GM21526 (cell line): ENCODE results near the gene LOC101059915.
"Not testable (repeated sequence)": the region's sequence is repeated elsewhere in the genome, so short reads cannot be mapped to it uniquely, and the experiment has no call there.

Source experiments
- ATAC-seq: cut with Tn5 transposase; IDR thresholded peaks from one replicate; pipeline ENCODE4 v1.9.1; 2021; ENCODE audit warnings: moderate library complexity; ENCODE audit not compliant: unreplicated experiment, low FRiP score

LOC101059915 gene

DNA sequence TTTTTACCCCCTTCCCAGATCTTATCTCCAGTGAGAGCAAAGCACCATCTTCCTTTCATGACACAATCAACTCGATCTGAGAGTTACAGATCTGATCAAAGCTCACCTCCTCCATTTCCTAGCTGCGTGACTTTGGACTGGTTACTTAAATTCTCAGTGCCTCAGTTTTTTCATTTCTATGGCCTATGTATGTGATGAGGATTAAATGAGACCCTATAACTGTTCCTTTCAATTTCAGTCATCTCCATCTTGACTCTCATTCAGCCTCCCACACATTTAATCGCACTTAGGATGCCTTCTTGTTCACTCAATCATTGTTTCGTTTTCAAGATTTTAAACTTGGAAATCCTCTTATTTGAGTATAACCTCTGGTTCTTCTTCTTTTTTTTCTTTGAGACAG is 28.9 kb upstream of the LOC101059915 start:
- no peak for ATAC-seq

DNA sequence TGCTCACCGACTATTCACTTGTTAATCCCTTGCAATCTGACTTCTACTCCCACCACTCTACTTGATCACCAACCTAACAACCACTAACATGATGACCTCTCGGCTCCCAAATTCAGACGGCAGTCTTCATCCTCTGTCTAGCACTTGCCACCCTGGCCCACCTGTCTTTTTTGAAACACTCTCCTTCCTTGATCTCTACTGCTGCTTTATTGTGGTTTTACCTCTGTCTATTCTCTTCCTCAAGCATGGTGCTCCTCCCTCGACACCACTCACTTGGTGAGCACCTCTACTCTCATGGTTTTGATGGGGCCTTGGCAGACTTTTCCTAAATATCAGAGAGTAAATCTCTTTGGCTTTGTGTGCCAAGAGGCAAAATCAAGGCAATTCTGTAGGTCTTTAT is 27.3 kb upstream of the LOC101059915 start:
- no peak for ATAC-seq

DNA sequence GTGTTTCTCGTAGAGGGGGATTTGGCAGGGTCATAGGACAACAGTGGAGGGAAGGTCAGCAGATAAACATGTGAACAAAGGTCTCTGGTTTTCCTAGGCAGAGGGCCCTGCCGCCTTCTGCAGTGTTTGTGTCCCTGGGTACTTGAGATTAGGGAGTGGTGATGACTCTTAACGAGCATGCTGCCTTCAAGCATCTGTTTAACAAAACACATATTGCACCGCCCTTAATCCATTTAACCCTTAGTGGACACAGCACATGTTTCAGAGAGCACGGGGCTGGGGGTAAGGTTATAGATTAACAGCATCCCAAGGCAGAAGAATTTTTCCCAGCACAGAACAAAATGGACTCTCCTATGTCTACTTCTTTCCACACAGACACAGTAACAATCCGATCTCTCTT is 22.9 kb upstream of the LOC101059915 start:
- ATAC-seq: not testable (repeated sequence)

DNA sequence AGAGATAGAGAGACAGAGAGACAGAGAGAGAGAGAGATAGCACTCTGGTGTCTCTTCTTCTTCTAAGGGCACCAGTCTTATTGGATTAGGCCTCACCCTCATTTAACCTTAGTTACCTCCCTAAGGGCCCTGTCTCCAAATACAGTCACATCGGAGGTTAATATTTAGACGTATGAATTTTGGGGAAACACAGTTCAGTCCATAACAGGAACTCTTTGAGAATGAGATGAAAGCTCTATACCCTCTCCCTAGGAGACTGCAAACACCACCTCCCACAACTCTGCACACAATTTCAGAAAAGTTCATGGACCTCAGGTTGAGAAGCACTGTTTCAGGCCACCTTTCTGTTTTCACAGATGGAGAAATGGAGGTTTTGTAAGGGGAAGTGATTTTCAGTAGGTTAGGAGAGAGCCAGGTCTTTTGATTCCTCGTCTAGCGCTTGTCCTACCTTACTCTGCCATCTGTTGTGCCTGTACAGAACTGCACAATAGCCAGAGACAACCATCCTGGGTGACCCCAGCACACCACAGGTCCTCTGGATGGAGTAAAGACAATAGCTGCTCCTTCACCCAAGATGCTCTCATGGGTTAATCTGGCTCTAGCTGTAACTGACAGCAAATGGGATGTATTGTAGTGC is 16.9 kb upstream of the LOC101059915 start:
- peak; percentile 74 for ATAC-seq

DNA sequence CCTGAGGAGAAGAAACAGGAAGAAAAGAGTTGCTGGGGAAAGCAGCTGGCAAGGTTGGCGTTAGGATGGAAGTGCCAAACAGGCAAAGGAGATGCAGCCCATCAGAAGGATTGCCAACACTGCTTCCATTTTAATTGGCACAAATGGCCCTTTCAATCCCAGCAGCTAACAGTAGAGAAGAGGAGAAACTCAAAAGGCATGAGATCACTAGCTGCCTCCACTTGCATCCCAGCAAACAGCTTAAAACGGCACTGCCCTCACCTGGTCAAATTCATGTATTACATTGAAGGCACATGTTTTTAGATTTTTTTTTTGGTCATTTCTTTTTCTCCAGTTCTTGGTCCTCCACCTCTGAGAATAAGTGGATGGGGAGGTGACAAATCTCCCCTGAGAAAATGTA is 14.9 kb upstream of the LOC101059915 start:
- no peak for ATAC-seq

DNA sequence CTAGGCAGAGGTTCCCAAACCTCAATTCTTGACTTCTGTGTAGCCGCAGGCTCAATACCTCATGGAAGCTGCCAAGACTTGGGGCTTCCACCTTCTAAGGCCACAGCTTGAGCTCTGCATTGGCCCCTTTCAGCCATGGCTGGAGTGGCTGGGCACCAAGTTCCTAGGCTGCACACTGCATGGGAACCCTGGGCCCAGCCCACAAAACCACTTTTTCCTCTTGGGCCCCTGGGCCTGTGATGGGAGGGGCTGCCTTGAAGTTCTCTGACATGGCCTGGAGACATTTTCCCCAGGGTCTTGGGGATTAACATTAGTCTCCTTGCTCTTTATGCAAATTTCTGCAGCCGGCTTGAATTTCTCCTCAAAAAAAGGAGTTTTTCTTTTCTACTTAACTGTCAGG is 14.0 kb upstream of the LOC101059915 start:
- ATAC-seq: no peak

DNA sequence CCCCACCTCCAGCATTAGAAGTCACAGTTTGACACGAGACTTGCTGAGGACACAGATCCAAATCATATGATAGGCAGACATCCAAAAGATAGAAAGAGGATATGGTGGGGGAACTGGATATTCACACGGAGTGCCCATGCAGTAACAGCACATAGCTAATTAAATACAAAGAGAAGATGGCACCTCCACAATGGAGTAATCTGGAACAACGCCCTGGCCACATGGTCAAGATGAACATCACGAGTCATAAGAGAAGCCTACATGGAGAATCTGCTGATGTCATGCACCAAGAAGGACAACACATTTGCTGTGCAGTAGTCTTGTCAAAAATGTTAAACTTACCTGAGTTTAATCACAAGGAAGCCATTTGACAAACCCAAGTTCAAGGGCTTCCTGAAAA is 10.1 kb upstream of the LOC101059915 start:
- no peak for ATAC-seq

DNA sequence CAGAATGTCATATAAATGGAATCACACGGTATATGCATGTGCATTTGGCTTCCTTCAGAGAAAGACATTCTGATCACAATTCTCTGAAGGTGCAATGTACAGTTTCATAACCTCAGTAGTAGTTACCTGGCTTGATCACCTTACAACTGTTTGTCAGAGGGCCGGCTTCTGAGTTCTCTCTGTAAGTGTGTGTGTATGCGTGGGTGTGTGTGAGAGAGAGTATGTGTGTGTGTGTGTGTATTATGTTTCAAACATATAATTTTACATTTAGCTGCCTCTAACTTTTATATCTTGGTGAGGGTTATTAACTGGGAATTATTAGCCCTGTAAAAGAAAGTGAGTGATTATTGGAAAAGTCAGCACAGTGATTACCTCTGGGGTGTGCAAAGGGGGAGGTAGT is 8.0 kb upstream of the LOC101059915 start:
- no peak for ATAC-seq

DNA sequence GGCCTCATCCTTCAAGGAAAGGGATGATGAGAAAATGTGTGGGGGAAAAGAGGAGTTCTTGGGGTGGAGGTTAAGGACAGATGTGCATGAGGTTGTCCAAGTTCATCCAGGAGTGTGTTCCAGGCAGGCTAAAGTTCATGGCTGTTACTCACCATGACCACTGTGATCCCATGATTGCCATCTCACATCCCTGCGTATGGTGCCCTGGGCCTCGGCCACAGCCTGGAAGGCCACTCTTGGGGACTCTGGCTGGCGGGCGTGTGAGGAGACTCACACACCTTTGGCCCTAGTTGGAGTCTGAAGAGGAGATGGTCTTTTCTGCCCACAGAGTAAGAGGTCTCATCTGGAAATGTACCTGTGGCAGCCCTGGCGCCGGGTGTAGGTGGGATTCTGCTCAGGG is 7.4 kb upstream of the LOC101059915 start:
- ATAC-seq: no peak

DNA sequence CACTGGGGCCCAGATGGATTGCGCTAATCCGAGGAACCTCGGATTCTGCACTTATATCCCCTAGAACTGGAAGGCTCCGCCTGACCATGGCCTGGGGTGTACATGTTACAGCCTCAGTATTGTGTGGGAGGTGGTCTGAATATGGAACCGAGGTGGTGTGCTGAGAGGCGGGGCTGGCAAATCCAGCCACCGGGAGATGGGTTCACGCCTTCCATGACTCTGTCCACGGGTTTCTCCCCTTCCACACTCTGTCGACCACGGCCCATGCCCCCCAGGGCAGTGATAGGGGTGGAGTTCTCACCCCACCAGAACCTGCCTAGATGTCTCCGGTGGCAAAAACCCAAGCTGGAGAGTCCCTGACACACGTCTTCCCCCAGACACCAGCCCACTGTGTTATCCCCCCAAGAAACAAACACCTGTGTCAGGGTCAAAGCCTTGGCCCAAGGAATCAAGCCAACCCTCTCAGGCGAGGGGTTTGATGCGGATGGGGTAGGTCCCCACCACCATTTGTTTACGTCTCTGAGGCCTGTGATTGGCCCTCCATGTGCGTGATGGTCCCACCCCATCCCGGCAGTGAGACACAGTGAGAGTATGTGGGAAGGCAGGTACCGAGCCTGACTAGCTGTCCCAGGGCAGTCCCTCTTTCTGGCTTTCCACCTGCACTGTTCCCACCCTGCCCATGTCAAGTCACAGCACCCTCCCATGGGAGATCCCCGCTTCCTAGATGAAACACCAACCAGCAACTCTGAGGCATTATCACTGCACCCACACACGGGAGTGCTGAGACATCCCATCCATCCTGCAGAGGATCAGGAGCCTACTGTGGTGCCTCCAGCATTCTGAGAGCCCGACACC is 6.6 kb upstream of the LOC101059915 start:
- no peak for ATAC-seq

DNA sequence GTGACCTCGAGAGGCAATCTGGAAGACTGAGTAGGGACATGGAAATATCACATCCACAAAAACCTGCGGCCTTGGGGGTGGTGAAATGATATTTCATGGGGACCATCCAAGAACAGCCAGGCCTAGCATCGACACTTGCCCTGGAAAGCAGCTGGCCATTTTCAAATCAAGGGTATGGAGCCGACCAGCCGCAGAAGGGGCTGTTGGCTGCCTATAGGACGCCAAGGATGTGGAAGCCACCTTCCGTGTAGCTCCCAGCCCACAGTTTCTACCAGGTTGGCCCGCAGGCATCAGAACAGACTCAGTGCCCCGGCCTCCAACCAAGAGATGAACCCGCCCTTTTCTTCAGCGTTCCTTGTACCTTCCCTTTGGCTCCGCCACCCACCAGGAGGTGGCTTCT is 5.4 kb upstream of the LOC101059915 start:
- ATAC-seq: no peak

DNA sequence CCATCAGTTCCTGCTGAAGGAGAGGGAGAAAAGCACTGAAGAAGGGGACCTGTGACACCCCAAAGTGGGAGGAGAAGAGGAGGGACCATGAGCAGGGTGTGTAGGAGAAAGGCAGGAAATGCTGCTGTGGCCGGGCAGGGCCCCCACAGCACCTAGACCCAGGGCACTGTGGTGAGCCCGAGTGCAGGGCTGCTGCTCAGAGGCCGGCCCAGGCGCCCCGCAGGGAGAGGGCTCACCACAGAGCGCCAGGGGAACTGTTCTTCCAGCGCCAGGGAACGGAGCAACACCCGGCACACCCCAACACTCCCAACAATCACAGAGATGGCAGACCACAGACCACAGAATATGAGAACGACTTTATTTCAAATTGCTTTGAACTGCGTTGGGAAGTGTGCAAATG is 4.7 kb upstream of the LOC101059915 start:
- not testable (repeated sequence) for ATAC-seq

DNA sequence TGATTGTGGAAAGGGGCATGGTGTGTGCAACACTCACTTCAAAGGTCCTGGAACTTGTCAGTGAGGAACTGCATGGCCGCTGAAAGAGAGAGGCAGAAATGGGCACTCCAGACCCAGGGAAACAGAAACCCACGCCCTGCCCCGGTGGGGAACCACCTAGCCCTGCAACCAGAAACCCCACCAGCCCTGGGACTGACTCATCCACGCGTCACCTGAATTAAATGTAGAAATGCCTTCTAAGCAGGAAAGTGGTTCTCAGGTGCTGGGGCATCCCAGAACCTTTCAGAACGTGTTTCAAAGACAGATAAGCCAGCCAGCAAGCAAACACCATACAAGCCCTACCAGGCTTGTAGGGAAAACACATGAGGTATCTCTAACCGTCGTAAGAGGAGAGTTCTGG is 4.1 kb upstream of the LOC101059915 start:
- ATAC-seq: not testable (repeated sequence)

DNA sequence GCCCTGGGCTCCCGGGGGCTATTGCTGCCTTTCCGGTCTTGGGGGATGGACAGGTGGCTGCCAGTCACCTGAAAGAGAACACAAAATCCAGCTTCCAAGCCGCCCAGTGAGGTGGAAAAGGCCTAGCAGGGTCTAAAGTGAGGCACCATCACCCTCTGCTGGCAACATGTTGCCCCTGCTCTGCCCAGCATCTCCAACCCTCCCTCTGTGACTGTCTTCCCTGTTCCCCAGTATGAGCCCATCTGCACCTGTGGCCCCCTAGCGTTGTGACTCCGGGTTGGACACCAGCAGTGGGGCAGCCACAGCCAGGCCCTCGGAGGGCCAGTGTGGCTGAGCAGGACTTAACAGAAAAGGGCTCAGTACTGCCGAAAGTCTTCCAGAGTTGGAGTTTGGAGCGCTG is 3.1 kb upstream of the LOC101059915 start:
- ATAC-seq: not testable (repeated sequence)

DNA sequence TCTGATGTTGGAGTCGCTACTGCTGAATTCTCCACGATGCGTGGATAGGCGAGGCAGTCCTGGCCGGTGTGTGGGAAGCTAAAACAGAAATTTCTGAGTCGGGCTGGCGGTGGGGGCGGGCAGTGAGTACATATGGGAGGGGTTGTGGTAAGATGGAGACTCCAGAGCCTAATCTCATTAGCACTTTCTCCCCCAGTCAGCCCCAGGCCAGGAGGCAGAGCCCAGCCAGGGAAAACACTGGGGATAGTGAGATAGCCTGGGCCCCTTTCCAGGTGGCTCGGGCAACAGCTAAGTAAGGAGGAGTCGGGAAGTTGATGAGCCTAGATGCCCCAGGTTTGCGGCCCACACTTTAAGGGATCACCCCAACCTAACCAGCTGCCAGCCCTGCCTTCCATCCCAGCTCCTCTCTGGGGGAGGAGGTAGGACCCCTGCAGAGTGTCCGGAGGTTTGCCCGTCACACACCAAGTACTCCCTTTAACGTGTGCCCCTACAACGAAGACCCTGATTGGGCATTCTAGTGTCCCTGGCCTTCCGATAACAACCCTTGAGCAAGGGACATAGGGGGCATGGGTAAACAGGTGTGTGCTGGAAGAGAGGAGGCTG is 2.4 kb upstream of the LOC101059915 start:
- no peak for ATAC-seq

DNA sequence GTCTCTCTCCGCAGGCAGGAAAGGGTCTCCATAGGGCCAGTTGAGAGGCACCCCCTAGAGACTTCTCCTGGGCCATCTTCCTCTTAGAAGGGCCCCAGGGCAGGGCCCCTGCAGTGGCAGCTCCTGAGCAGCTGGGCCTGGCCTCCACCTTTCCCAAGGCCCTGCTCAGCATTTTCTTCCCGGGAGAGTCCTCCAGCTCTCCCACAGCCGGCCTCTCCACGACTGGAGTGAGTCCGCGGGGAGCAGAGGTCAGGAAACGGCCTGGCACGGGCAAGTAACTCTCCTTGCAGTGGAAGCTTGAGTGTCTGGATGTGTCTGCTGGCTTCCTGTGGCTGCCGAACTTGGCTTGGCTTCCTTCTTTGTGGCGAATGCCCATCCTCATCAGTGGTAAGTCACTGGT is 1.6 kb upstream of the LOC101059915 start:
- no peak for ATAC-seq

DNA sequence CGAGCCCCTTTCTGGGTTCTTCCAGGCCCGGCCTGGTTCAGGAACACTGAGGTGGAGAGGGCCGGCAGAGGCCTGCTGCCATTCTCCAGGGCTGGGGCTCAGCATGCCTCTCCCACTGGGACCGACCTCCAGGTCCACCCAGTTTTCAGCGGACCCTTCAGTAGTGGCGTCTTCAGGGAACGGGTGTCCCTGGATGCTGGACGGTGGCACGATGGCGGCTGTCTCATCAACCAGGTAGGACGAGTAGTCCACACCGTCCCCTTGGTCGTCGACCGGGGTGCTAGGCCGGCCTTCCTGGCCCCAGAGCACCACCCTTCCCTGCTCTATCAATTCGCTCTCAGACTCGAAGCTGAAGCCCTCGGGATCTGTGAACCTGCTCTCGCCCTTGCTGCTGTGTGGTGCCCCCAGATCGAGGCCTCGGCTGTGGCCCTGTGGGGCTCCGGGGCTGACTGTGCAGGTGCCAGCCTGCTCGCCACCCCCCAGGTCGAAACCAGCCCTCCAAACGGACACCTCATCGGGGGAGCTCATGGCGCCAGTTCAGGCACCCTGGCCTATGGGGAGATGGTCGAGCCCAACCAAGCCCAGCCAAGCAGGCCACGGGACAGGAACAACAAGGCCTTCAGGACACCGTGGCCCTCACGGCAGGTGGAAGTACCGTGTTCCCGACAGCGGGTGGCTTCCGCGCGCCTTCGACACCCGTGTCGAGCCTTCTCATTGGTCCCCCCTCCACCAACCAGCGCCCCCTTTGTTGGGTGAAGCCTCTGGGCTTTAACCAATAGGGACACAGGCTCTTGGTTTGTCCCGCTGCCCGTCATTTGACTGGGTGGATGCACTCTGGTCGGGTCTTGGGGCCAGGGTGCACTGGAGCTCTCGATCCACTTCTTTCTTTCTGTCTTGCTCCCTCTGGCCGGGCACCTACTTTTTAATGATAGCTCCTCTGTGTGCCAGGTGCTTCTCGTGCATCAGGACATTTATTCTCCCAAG is 814 bp upstream of the LOC101059915 start:
- no peak for ATAC-seq

DNA sequence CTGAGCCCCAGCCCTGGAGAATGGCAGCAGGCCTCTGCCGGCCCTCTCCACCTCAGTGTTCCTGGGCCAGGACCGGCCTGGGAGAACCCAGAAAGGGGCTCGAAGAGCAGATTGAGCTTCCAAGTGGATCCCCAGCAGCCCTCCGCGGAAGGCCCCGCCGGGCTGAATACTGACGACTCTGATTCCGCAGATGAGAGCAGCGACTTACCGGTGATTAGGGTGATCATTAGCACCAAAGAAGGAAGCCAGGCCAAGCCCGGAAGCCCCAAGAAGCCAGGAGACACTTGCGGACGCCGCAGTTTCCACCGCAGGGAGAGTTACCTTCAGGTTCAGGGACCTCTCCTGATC is 876 bp downstream of the LOC101059915 start:
- no peak for ATAC-seq

DNA sequence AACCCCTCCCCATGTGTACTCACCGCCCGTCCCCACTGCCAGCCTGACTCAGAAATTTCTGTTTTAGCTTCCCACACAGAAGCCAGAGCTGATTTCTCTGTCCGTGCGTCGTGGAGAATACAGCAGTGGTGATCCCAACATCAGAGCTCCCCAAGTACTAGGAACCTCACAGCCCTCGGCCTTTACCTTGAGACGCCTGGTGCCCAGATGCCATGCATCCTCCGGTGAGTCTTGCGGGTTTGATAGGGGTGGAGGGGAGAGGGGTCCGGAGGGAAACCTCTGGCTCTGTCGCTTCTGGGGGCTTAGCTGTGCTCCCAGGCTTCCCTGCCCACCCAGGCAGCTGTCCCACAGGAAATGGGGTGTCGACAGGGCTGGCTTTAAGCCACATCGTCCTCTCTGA is 2.1 kb downstream of the LOC101059915 start:
- ATAC-seq: no peak

DNA sequence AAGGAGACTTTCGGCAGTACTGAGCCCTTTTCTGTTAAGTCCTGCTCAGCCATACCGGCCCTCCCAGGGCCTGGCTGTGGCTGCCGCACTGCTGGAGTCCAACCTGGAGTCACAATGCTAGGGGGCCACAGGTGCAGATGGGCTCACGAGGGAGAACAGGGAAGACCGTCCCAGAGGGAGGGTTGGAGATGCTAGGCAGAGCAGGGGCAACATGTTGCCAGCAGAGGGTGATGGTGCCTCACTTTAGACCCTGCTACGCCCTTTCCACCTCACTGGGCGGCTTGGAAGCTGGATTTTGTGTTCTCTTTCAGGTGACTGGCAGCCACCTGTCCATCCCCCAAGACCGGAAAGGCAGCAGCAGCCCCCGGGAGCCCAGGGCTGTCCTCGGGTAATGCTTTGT is 2.6 kb downstream of the LOC101059915 start:
- not testable (repeated sequence) for ATAC-seq
